ENCODE measurements around the gene ADAP1.

Gene ADAP1

GRCh38 chr7:988963-989529 lies 34.6 kb upstream of the ADAP1 start:
- in situ Hi-C loops (cut with MboI; ENCODE audit: low sequenced_read_pairs) = no loop called here

DNA sequence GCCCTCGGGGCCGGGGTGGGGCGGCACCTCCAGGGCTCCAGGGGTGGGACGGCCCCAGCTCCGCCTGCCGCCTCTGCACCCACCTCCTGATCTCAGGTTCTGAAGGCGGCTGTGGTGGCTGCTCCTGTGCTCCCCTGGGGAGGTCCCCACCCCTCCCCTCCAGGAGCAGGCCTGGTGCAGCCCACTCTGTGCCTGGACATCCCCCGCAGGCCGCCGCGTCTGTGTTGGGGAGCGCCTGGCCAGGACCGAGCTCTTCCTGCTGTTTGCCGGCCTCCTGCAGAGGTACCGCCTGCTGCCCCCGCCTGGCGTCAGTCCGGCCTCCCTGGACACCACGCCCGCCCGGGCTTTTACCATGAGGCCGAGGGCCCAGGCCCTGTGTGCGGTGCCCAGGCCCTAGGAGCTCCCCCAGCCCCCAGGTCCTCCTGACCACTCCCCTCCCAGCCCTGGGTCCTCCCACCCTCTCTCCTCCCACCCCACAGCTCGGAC lies 34.0 kb upstream of the ADAP1 start:
- in situ Hi-C loops (cut with MboI; ENCODE audit: low sequenced_read_pairs) = no loop called here

GRCh38 chr7:987909-988308 lies 33.4 kb upstream of the ADAP1 start:
- in situ Hi-C loops (cut with MboI; ENCODE audit: low sequenced_read_pairs) = no loop called here

DNA sequence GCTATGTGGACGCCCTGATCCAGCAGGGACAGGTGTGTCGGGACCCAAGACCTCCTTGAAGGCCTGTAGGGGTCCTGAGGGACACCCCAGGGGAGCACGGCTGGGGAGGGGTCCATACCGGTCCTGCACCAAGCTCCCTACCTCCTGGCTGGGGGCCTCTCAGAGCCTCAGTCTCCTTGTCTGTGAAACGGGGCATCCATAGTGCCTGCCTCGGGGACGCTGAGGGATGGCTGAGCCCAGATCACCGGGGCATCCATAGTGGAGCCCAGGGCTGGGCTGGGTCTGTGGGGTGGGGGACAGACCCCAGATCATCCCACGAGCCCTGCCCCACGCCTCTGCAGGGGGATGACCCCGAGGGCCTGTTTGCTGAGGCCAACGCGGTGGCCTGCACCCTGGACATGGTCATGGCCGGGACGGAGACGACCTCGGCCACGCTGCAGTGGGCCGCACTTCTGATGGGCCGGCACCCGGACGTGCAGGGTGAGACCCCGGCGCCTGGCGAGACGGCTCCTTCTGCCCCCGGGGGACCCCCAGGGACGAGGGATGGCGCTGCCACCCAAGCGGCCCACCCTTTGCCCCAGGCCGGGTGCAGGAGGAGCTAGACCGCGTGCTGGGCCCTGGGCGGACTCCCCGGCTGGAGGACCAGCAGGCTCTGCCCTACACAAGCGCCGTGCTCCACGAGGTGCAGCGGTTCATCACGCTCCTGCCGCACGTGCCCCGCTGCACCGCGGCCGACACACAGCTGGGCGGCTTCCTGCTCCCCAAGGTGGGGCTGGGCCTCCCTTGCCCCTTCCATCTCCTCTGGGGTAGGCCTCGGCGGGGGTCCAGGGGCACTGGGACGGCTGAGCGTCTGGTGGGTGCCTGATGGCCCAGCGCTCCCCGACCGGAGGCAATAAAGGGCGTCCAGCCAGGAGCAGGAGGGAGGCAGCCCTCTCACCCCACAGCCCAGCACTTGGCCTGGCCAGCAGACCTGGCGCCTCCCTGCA lies 32.6 kb upstream of the ADAP1 start:
- in situ Hi-C loops (cut with MboI; ENCODE audit: low sequenced_read_pairs) = no loop called here

DNA sequence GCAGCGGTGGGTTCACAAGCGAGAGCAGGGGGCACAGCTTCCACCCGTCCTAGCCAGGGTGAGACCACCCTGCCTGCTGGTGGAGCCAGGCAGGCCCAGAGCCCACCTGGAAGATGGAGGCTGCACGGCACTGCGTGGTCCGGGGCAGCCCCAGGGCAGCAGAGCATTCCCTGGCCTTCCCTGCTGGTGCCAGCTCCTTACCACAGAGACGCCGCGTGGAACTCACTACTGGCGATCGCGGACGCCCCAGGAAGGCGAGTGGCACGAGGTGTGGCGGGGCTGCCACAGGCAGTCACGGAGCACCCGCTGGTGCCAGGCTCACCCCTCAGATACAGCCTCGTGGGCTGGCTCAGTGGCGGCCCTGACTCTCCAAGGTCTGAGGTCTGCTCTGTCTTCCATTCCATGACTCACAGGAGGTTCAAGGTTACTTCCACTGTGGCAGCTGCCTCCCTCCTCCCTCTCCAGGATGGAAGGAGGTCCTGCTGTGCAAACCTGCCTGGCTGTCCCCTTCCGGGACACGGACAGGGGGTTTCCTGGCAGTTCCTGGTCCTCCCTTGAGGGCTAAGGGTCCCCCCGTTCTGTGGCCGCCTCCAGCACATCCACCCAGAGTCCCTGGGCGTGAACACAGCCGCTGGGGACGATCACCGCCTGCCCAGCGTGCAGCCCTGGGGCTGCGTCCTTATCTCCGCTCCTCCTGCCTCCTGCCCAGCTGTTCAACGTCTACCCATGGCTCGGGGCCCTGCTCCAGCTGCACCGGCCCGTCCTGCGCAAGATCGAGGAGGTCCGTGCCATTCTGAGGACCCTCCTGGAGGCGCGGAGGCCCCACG lies 31.6 kb upstream of the ADAP1 start:
- in situ Hi-C loops (cut with MboI; ENCODE audit: low sequenced_read_pairs) = no loop called here

GRCh38 chr7:985127-985416 lies 30.6 kb upstream of the ADAP1 start:
- in situ Hi-C loops (cut with MboI; ENCODE audit: low sequenced_read_pairs) = no loop called here

DNA sequence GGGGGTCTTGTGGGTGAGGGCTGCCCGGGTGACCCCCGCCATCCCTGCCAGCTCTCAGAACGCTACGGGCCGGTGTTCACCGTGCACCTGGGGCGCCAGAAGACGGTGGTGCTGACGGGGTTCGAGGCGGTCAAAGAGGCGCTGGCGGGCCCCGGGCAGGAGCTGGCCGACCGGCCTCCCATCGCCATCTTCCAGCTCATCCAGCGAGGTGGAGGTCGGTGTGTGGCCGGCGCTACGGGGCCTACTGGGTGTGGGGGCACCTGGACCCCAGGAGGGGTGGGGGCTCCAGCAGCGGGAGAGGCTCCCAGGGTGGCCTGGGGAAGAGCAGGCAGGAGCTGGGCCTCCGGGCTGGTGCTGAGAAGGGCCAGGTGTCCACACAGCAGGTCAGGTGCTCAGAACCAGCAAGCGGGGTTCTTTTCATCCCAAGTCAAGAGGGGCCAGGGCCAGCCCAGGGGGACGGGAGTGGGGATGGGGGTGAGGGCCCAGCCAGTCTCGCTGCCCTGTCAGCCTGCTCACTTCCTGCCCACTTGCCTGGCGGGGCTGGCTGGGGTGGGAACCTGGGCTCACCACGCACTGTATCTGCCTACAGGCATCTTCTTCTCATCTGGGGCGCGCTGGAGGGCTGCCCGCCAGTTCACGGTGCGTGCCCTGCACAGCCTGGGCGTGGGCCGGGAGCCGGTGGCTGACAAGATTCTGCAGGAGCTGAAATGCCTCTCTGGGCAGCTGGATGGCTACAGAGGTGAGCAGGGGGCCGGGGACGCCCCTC lies 30.1 kb upstream of the ADAP1 start:
- in situ Hi-C loops (cut with MboI; ENCODE audit: low sequenced_read_pairs) = no loop called here

DNA sequence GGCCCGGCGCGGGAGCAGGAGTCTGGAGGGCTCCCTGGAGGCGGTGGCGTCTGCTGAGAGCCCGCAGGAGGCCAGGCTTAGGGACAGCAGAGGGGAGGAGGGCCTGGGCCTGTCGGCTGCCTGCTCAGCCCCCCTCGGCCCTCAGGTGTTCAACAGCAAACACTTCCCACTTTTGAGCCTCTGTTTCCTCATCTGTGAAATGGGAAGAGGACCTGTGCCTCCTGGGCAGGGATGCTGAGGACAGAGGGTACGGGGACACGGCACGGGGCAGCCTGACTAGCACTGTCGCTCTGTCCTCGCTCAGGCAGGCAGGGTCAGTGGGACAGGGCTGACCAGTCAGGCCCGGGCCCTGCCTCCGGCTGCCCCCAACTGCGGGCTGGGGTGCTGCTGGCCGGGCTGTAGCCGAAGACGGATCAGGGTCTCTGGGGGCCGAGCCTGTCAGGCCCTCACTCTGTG lies 29.2 kb upstream of the ADAP1 start:
- in situ Hi-C loops (cut with MboI; ENCODE audit: low sequenced_read_pairs) = no loop called here

DNA sequence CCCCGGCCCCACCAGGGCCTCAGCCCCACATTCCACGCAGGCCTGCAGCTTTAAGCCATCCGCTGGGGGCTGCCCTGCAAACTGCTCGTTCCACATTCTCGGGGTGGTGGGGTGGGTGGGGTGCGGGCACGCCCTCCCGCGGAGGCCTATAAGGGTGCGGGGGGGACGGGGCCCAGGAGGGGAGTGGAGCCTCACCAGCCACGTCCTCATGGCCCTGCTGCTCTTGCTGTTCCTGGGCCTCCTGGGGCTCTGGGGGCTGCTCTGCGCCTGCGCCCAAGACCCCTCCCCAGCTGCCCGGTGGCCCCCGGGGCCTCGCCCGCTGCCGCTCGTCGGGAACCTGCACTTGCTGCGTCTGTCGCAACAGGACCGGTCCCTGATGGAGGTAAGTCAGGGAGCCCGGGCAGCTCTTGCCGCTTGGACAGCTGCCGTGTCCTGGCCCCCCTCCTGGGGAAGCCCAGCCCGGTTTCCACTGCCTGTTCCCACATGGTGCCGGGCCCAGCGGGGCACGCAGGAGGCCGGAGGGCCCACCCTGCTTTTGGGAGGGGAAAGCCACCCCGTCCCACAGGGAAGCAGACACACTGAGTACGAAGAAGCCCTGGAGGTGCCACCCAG lies 28.6 kb upstream of the ADAP1 start, which contains the start of gene CYP2W1:
TSS of gene CYP2W1 (plus strand) at position 178 of the 612 bp plus-strand sequence. CDS start at position 209, 31 bp downstream.
- in situ Hi-C loops (cut with MboI; ENCODE audit: low sequenced_read_pairs) = no loop called here

DNA sequence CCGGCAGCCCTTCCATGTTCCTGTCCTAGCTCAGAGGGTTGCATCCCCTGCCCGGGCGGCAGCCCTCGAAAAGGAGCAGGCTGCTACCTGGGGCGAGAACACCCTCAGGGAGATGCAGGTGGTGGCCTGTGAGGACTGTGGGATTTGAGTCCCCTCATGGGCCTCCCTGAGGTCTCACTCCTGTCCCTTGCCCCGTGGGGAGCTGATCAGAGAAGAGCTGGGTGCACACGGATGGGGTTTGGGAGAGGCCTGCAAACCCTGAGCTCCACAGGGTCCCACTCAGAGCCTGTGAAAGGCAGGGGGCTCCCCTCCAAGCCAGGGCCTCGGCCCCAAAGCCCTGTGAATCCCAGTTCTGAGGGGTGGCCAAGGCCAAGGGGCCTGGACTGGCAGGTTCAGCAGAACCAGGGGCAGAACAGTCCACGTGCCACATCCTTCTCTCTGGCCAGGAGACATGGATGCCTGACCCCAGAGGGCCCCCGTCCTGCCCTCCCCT lies 28.1 kb upstream of the ADAP1 start:
- in situ Hi-C loops (cut with MboI; ENCODE audit: low sequenced_read_pairs) = no loop called here

DNA sequence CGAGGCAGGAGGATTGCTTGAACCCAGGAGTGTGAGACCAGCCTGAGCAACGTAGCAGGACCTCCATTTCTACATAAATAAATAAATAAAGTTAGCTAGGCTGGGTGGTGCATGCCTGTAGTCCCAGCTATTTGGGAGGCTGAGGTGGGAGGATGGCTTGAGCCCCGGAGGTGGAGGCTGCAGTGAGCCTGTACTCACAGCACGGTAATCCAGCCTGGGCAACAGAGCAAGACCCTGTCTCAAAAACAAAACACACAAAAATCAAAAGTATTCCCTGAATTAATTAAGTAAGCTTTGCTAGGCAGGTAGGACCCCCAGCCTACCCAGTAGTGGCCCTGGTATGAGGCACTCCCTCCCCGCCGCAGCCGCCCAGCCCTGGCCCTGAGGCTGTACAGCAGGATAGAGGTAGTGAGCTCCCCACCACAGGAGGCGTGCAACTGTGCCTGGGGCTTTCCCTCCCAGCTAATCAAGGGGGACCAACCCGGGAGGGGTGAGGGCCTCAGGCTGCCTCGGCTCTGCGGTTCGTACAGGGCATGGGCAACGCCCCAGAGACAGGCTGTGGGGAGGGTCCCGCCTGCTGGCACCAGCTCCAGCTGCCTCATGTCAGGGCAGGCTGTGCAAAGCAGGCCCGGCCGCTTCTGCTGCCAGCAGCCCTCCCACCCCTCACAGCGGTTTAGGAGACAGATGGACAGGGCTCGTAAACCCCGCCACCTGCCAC lies 27.5 kb upstream of the ADAP1 start:
- in situ Hi-C loops (cut with MboI; ENCODE audit: low sequenced_read_pairs) = no loop called here

DNA sequence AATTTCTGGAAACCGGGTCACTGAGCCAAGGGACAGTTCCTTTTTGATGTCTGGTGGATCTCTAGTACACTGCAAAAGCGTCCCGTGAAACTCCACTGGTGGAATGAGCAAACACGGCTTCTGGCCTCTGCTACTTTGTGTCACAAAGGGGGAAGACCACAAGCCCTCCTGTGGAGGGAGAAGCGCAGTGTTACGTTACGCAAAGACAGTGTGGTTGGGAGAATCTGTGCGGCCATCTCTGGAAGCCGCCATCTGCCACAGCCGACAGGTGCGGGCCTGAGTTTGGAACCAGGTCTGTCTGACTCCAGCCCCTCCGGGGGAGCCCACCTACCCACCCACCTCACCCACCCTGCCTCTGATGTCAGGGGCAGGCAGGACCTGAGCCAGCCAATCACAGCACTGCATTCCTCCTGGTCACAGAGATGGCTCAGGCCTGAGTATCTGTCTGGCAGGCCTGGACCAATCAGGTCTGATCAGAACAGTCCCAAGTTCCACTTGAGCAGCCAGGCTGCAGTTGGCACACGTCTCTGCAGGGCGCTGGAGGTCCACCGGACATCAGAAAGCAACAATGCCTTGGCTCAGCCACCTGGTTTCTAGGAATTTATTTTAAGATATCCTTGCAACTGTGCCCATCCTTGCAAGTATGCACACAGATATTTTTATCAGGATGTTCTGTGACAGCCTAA lies 25.5 kb upstream of the ADAP1 start:
- in situ Hi-C loops (cut with MboI; ENCODE audit: low sequenced_read_pairs) = no loop called here

DNA sequence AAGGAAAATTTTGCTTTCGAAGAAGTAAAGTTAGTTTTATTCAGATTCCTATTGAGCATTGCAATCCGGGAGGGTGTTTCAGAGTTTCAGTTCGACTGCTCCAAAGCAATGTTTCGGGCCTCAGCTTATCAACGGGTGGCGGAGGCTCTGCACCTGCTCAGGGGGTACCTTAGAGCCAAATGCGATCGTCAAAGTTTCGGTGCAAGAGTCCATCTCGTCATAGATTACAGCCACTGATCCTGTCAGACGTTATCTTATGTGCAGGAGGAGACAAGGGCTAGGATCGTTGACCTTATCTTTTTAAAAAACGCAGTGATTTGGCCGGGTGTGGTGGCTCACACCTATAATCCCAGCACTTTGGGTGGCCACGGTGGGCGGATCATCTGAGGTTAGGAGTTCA lies 24.7 kb upstream of the ADAP1 start:
- in situ Hi-C loops (cut with MboI; ENCODE audit: low sequenced_read_pairs) = no loop called here

- in situ Hi-C loops (cut with MboI; ENCODE audit: low sequenced_read_pairs) = no loop called here
Observed at GRCh38 chr7:978416-979091, 24.1 kb upstream of the ADAP1 start.

DNA sequence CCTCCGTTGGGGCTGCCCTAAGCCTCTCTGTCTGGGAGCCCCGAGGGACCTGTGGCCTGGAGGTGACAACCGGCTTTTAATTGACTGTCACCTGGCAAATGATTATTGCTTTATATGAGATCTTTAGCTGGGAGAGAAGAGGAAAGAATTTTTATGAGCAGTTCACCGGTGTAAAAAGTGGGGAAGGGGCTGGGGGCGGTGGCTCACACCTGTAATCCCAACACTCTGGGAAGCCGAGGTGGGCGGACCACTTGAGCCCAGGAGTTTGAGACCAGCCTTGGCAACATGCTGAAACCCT lies 23.5 kb upstream of the ADAP1 start:
- in situ Hi-C loops (cut with MboI; ENCODE audit: low sequenced_read_pairs) = no loop called here

DNA sequence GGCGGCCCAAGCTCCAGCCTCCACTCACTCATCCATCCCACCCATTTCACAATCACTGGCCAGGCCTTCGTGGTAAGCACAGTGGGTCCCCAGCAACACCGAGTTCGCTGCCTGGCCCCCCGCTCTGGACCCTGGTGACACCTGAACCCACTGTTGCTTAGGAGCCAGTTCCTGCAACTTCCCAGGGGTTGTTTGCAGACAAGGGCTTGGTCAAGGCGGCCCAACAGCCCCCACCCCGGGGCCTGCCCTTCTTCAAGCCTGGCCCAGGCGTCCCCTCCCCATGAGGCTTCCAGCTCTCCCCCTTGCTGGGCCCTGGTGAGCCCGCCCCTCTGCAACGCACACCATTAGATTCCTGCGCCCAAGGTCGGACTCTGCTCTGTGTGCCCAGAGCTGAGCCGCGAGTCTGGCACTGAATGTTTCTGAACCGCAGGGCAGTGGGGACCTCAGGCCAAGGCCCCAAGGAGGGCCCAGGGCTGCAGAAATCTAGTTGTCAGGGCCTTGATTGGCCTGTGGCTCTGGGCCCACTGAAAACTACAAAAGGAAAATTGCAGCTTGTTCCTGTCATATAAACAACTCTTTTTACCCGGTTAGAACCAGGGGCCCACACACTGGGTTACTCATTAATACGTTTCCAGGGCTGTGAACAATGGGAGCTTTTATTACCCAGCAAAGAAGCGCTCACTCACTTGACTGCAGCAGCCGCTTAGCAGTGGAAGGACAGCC lies 23.0 kb upstream of the ADAP1 start:
- in situ Hi-C loops (cut with MboI; ENCODE audit: low sequenced_read_pairs) = no loop called here

- in situ Hi-C loops (cut with MboI; ENCODE audit: low sequenced_read_pairs) = no loop called here
Observed at GRCh38 chr7:976901-977325, 22.4 kb upstream of the ADAP1 start.
